Fibroblast of lung (primary cell): Measurements from ENCODE around the gene GHR. TPM values are rescaled to one million over a fixed set of nuclear protein-coding genes. Genes with fewer than 3 reads are reported as not detected.

ENCODE experiments used
- DNase-seq, 2 donors: peaks; one replicate each; pipeline versions ENCODE4 v3.0.0 to v3.0.0-alpha.2; 2010; ENCODE audit warnings: low read depth in 2 of 2
- H2AFZ ChIP-seq: 2 replicates; pipeline ENCODE4 v1.5.1; 2012; ENCODE audit warnings: low read length, control low read depth, inconsistent platforms
- H3K27ac ChIP-seq: 2 replicates; pipeline ENCODE4 v1.5.1; 2011; ENCODE audit warnings: low read length, control low read depth; ENCODE audit not compliant: insufficient read depth
- H3K27me3 ChIP-seq: 2 replicates; pipeline ENCODE4 v1.5.1; 2011; ENCODE audit warnings: mild to moderate bottlenecking, low read length; ENCODE audit not compliant: control insufficient read depth, insufficient read depth
- H3K36me3 ChIP-seq: 2 replicates; pipeline ENCODE4 v1.5.1; 2011; ENCODE audit warnings: low read length; ENCODE audit not compliant: control insufficient read depth, insufficient read depth
- H3K4me1 ChIP-seq: 2 replicates; pipeline ENCODE4 v1.5.1; 2011; ENCODE audit warnings: low read length; ENCODE audit not compliant: control insufficient read depth, insufficient read depth; ENCODE audit errors: extremely low read depth
- H3K4me2 ChIP-seq: 2 replicates; pipeline ENCODE4 v1.5.1; 2011; ENCODE audit warnings: low read length, control low read depth; ENCODE audit not compliant: insufficient read depth; ENCODE audit errors: extremely low read depth
- H3K4me3 ChIP-seq, 4 experiments: fragments of 200-600 bp in 1 of 4; sonication (generic) in 1 of 4; replicated peaks in 1 of 4; 2 replicates each; pipeline ENCODE4 v1.5.1; 2011 to 2016; ENCODE audit warnings: low read length in 4 of 4, low read depth in 3 of 4, mild to moderate bottlenecking in 3 of 4, control low read depth in 2 of 4, inconsistent platforms in 1 of 4, mixed read lengths in 1 of 4; ENCODE audit not compliant: insufficient read depth in 1 of 4; ENCODE audit errors: control extremely low read depth in 1 of 4
- H3K79me2 ChIP-seq: 2 replicates; pipeline ENCODE4 v1.5.1; 2012; ENCODE audit warnings: mild to moderate bottlenecking, low read length, inconsistent platforms; ENCODE audit not compliant: control insufficient read depth, insufficient read depth
- H3K9ac ChIP-seq: 2 replicates; pipeline ENCODE4 v1.5.1; 2011; ENCODE audit warnings: mild to moderate bottlenecking, low read length, control low read depth; ENCODE audit not compliant: insufficient read depth
- H3K9me3 ChIP-seq: 2 replicates; pipeline ENCODE4 v1.5.1; 2012; ENCODE audit warnings: low read depth, low read length; ENCODE audit not compliant: control insufficient read depth, insufficient read depth
- H4K20me1 ChIP-seq: 2 replicates; pipeline ENCODE4 v1.5.1; 2011; ENCODE audit warnings: low read length; ENCODE audit not compliant: control insufficient read depth, insufficient read depth; ENCODE audit errors: extremely low read depth
- EZH2 ChIP-seq: IDR thresholded peaks from 2 replicates; pipeline ENCODE4 v1.5.1; 2012; ENCODE audit warnings: low read length, control low read depth, mild to moderate bottlenecking; ENCODE audit errors: missing control alignments
- polyA plus RNA-seq, 2 donors: library from polyadenylated mRNA; depleted of rRNA in 1 of 2; stranded (reverse) in 1 of 2; unstranded in 1 of 2; fragments of >200 nt; gene quantifications; 2 replicates each; pipeline ENCODE4 v1.2.1, GENCODE V29; 2011 to 2012; ENCODE audit warnings: missing spikeins in 1 of 2
- total RNA-seq: library from RNA; depleted of rRNA; stranded (reverse); fragments of >200 nt; gene quantifications from 2 replicates; pipeline ENCODE4 v1.2.1, GENCODE V29; 2014
- TF ChIP-seq, protein P1 (sequence below), 2 donors: IDR thresholded peaks in 1 of 2; conservative IDR thresholded peaks in 1 of 2; 1 replicate in 1 of 2; 2 replicates in 1 of 2; pipeline ENCODE4 v1.5.1; 2011 to 2012; ENCODE audit warnings: low read length in 2 of 2, control low read depth in 1 of 2, inconsistent platforms in 1 of 2, low read depth in 1 of 2, mild to moderate bottlenecking in 1 of 2

The GHR gene
- total and polyA plus RNA-seq, 2 donors (not counting 1 experiment from before 2014, with no cell fraction given): 2.3 to 2.4 TPM

DNA sequence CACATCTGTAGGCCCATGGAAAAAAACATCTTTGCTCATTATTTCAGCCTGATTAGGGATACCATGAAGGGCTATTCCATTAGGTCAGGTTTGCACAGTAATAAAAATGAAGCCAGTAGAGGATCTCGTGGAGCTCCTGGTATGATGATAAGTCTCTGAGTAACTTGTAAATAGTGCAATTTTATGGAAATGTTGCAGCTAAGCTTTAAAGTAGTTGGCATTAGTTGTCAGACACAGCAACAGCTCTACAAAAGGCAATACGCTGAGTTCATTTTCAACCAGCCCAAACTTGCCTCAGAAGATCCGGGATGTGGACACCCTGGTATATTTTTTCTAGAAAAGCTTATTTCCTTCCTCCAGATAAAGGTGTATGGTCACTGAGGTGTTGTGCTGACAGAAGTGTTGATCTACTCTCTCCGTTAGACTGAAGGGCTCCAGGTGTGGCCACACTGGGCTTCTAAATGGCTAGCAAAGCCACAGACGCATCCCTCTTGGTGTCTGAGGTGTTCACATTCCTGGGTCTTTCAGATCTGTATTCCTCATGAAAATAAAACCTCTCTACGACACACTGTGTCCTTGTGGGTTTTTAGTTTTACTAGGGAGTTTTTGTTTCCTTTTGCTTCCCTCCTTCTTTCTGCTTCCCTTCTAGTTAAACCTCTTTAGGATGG lies 141.6 kb downstream of the GHR start:
- H3K4me3 ChIP-seq: no peak overlapping the region
- H3K4me1 ChIP-seq: no peaks in the 10 kb centered on the region
- H3K27ac ChIP-seq: no peak overlapping the region
- DNase-seq: no peak
- no peak overlapping the region for H2AFZ ChIP-seq
- no peak for TF ChIP-seq EZH2
- TF ChIP-seq, protein P1, sequence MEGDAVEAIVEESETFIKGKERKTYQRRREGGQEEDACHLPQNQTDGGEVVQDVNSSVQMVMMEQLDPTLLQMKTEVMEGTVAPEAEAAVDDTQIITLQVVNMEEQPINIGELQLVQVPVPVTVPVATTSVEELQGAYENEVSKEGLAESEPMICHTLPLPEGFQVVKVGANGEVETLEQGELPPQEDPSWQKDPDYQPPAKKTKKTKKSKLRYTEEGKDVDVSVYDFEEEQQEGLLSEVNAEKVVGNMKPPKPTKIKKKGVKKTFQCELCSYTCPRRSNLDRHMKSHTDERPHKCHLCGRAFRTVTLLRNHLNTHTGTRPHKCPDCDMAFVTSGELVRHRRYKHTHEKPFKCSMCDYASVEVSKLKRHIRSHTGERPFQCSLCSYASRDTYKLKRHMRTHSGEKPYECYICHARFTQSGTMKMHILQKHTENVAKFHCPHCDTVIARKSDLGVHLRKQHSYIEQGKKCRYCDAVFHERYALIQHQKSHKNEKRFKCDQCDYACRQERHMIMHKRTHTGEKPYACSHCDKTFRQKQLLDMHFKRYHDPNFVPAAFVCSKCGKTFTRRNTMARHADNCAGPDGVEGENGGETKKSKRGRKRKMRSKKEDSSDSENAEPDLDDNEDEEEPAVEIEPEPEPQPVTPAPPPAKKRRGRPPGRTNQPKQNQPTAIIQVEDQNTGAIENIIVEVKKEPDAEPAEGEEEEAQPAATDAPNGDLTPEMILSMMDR (conservative IDR thresholded peaks at IDR 0.05 in 1 of 2, IDR thresholded peaks at IDR 0.05 in 1 of 2; ENCODE audit: low read depth in 1 of 2, low read length in 2 of 2): no peak
- no peaks in the 10 kb centered on the region for H4K20me1 ChIP-seq
- H3K79me2 ChIP-seq: no peaks in the 10 kb centered on the region
- H3K36me3 ChIP-seq: no peaks in the 10 kb centered on the region
- H3K9ac ChIP-seq: no peak overlapping the region
- no peaks in the 10 kb centered on the region for H3K27me3 ChIP-seq
- H3K9me3 ChIP-seq: no peaks in the 10 kb centered on the region
- H3K4me2 ChIP-seq: no peak overlapping the region

DNA sequence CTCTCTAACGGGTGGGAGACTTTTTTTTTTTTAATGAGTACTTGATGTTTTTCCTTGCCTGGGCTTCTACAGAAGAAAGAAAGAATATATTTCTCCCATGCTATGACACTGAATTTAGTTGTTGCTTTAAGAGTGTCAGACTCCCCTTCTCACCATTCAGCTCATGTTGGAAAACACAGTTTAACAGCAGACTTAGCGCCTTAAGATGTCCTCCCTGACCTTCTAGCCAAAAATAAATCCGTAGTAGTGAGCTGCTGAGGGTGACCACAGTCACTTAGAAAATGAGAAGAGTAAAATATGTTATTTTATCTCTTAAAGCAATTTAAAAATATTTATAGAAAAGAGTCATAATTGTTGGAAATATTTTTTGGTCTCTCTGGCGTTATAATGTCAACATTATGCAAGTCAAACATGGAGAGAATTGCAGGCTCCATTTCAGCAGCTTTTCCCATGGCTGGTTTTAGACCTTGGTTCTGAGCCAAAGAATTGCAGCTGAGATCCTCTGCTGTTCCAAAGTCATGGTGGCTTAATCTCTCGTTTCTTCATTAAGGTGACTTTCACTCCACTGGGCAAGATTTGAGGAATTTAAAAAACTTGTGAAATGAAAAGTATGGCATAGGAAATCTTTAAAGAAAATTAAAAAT lies 143.5 kb downstream of the GHR start:
- H2AFZ ChIP-seq: no peak overlapping the region
- H3K27me3 ChIP-seq: no peaks in the 10 kb centered on the region
- no peak overlapping the region for H3K4me3 ChIP-seq
- no peaks in the 10 kb centered on the region for H3K4me1 ChIP-seq
- no peaks in the 10 kb centered on the region for H3K9me3 ChIP-seq
- H3K36me3 ChIP-seq: no peaks in the 10 kb centered on the region
- TF ChIP-seq EZH2: no peak
- TF ChIP-seq, protein P1 (conservative IDR thresholded peaks at IDR 0.05 in 1 of 2, IDR thresholded peaks at IDR 0.05 in 1 of 2; ENCODE audit: low read depth in 1 of 2, low read length in 2 of 2): no peak
- H3K27ac ChIP-seq: no peak overlapping the region
- no peak overlapping the region for H3K9ac ChIP-seq
- peak in 1 of 2 donors; percentile 75 for DNase-seq
- no peaks in the 10 kb centered on the region for H3K79me2 ChIP-seq
- no peaks in the 10 kb centered on the region for H4K20me1 ChIP-seq
- H3K4me2 ChIP-seq: no peak overlapping the region

DNA sequence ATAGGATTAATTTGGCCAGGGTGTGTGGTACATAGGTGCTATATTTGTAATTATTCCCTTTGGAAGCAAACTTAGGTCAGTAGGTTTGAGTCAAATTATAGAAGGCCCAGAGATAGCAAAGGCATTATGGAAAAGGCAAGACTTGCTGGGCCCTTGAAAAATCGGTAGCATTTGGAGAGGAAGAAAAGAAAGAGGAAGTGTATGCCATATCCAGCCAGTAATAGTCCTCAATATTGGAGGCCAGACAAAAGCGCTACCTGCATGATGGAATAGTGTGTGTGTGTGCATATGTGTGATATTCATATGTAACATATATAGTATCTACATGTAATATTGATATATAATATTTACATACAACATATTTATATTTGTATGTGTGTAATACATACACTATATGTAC lies 146.1 kb downstream of the GHR start:
- H4K20me1 ChIP-seq: no peaks in the 10 kb centered on the region
- no peak overlapping the region for H3K4me3 ChIP-seq
- no peak overlapping the region for H2AFZ ChIP-seq
- no peaks in the 10 kb centered on the region for H3K4me1 ChIP-seq
- no peak for TF ChIP-seq EZH2
- TF ChIP-seq, protein P1 (conservative IDR thresholded peaks at IDR 0.05 in 1 of 2, IDR thresholded peaks at IDR 0.05 in 1 of 2; ENCODE audit: low read depth in 1 of 2, low read length in 2 of 2): no peak
- no peak overlapping the region for H3K4me2 ChIP-seq
- no peak for DNase-seq
- no peaks in the 10 kb centered on the region for H3K9me3 ChIP-seq
- H3K36me3 ChIP-seq: no peaks in the 10 kb centered on the region
- no peaks in the 10 kb centered on the region for H3K79me2 ChIP-seq
- no peaks in the 10 kb centered on the region for H3K27me3 ChIP-seq
- no peak overlapping the region for H3K27ac ChIP-seq
- no peak overlapping the region for H3K9ac ChIP-seq
